Measurements from ENCODE around the gene CCDC187. TPM values are rescaled to one million over a fixed set of nuclear protein-coding genes. Genes with fewer than 3 reads are reported as not detected.

CCDC187 gene
- total and polyA plus RNA-seq, 2 of the 8 experiments (the other 6 are each of a cell fraction or from before 2014, with no cell fraction given) = 0.02 TPM; not detected in 1

DNA sequence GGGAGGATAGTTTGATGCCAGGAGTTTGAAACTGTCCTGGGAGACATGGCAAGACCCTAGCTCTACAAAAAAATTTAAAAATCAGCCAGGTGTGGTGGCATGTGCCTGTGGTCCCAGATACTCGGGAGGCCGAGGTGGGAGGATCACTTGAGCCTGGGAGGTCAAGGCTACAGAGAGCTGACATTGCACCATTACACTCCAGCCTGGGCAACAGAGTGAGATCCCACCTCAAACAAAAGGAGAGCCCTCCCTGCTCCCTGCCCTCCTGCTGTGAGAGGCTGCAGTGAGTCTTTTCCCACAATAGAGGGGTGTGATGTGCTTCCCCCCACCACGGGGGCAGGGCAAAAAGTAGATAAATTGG lies 10.1 kb upstream of the CCDC187 start:
- Histone ChIP-seq H2BK5ac (ENCODE audit: low read depth, low read length) (no peak overlapping the region), H3K4me2 (ENCODE audit: insufficient read depth in 1 of 2, low read depth in 2 of 2, low read length in 2 of 2) (no peak overlapping the region), H3K4ac (replicated peaks; ENCODE audit: insufficient read length, low read depth, low read length) (no peak overlapping the region), H3K27me3 (replicated peaks in 1 of 4; ENCODE audit: control insufficient read depth in 3 of 4, extremely low read depth in 1 of 4, insufficient read depth in 3 of 4, low read length in 3 of 4) (no peaks in the 10 kb centered on the region; a peak in 1 of 7 replicates), H3K27ac (ENCODE audit: low read depth, low read length) (no peak overlapping the region), H3K18ac (ENCODE audit: extremely low read depth, low read length) (no peak overlapping the region), H2BK12ac (ENCODE audit: low read depth, low read length) (no peak overlapping the region), H3K79me1 (ENCODE audit: low read depth, low read length) (no peaks in the 10 kb centered on the region), H3K4me3 (ENCODE audit: extremely low read depth in 1 of 4, insufficient read depth in 2 of 4, low read depth in 3 of 4, low read length in 4 of 4) (no peak overlapping the region), H3K79me2 (ENCODE audit: control insufficient read depth in 1 of 2, insufficient read depth in 2 of 2, low read length in 2 of 2) (no peaks in the 10 kb centered on the region), H3K4me1 (replicated peaks in 1 of 4; ENCODE audit: control insufficient read depth in 3 of 4, insufficient read depth in 4 of 4, low read length in 3 of 4) (0 out of 7 replicates have a peak, but pooled peaks cover 0 to 3% (median 0%) of the 10 kb centered on the region in 4 experiments), H2BK20ac (ENCODE audit: low read length) (no peak overlapping the region), H3K23ac (ENCODE audit: insufficient read length) (no peak overlapping the region), H3K23me2 (ENCODE audit: low read depth, low read length) (peaks cover 8% of the 10 kb centered on the region; the same call in 1 of the 2 replicates), H2AFZ (ENCODE audit: low read length) (no peak overlapping the region), H2AK5ac (ENCODE audit: low read depth, low read length) (no peak overlapping the region), H4K20me1 (replicated peaks in 1 of 2; ENCODE audit: control insufficient read depth in 1 of 2, insufficient read depth in 2 of 2, low read length in 2 of 2) (peaks cover 0 to 5% of the 10 kb centered on the region in 2 experiments), H3K36me3 (ENCODE audit: control insufficient read depth in 2 of 4, insufficient read depth in 4 of 4, low read length in 3 of 4) (no peaks in the 10 kb centered on the region; a peak in 1 of 8 replicates), H3K56ac (replicated peaks; ENCODE audit: insufficient read length, low read depth, low read length) (no peak overlapping the region), H3K9ac (replicated peaks in 1 of 4; ENCODE audit: extremely low read depth in 1 of 4, low read depth in 3 of 4, low read length in 3 of 4) (no peak overlapping the region), H2BK120ac (replicated peaks; ENCODE audit: low read depth, low read length) (no peak overlapping the region), H4K5ac (ENCODE audit: insufficient read length, low read depth, low read length) (no peak overlapping the region), H2BK15ac (ENCODE audit: low read length) (no peak overlapping the region), H3K14ac (ENCODE audit: insufficient read length) (no peak overlapping the region), H3K9me3 (ENCODE audit: insufficient read depth in 2 of 2, low read depth in 1 of 2, low read length in 1 of 2) (peaks cover 13 to 19% of the 10 kb centered on the region in 2 experiments), H4K8ac (ENCODE audit: extremely low read depth, insufficient read depth, low read length) (no peak overlapping the region), H4K91ac (replicated peaks; ENCODE audit: insufficient read length, low read length) (no peak overlapping the region)
- FAIRE-seq = no peak
- 74% methylated on average over 3 of the region's 3 CpGs; no CpG with 5 or more reads in 1 of the 2 experiments for WGBS, 2 experiments (ENCODE audit: extremely low coverage in 1 of 2, insufficient coverage in 1 of 2, insufficient read length in 1 of 2, insufficient replicate concordance in 2 of 2, low coverage in 1 of 2, low lambda C conversion rate in 2 of 2, missing lambda C conversion rate in 1 of 2)
- POLR2A ChIA-PET (ENCODE audit: partially characterized antibody) = interaction anchor here (0.8 kb wide), 1 partner anchor 55 kb away, joined by 3 read pairs; no protein-coding TSS in a partner anchor
- DNase-seq (ENCODE audit: low read depth in 1 of 2, low spot score in 2 of 2) = no peak
- CTCF ChIA-PET (ENCODE audit: partially characterized antibody) = interaction anchor here (0.9 to 4.9 kb wide), 9 partner anchors 9 to 87 kb away, joined by 3 to 46 read pairs (median 7); no protein-coding TSS in a partner anchor
- TF ChIP-seq SP4 (IDR thresholded peaks at IDR 0.05; ENCODE audit: low read length) (no peak), TBP (IDR thresholded peaks at IDR 0.05; ENCODE audit: low read depth, low read length) (no peak), BRCA1 (IDR thresholded peaks at IDR 0.05; ENCODE audit: low read depth, low read length) (no peak), EGR1 (IDR thresholded peaks at IDR 0.05; ENCODE audit: borderline replicate concordance, low read depth, low read length) (no peak), CBX5 (IDR thresholded peaks at IDR 0.05; ENCODE audit: low read depth, low read length) (no peak), E2F6 (IDR thresholded peaks at IDR 0.05) (no peak), GTF2F1 (IDR thresholded peaks at IDR 0.05; ENCODE audit: borderline replicate concordance, low read depth, low read length) (no peak), HDAC2 (IDR thresholded peaks at IDR 0.05; ENCODE audit: borderline replicate concordance in 1 of 2, low read depth in 2 of 2, low read length in 2 of 2) (no peak), JUN (IDR thresholded peaks at IDR 0.05; ENCODE audit: low read depth, low read length) (no peak), RNF2 (IDR thresholded peaks at IDR 0.05; ENCODE audit: borderline replicate concordance, low read depth, low read length, missing control alignments, poor library complexity, severe bottlenecking) (no peak)
- TF ChIP-seq, protein P1, sequence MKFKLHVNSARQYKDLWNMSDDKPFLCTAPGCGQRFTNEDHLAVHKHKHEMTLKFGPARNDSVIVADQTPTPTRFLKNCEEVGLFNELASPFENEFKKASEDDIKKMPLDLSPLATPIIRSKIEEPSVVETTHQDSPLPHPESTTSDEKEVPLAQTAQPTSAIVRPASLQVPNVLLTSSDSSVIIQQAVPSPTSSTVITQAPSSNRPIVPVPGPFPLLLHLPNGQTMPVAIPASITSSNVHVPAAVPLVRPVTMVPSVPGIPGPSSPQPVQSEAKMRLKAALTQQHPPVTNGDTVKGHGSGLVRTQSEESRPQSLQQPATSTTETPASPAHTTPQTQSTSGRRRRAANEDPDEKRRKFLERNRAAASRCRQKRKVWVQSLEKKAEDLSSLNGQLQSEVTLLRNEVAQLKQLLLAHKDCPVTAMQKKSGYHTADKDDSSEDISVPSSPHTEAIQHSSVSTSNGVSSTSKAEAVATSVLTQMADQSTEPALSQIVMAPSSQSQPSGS (IDR thresholded peaks at IDR 0.05; ENCODE audit: low read length) = no peak
